Stimulated activated CD8-positive, alpha-beta memory T cell treated with anti-CD3 and anti-CD28 coated beads, Interleukin-12 subunit alpha, Interleukin-12 subunit beta, amount 100 ng/mL, for 1 hour (primary cell): Measurements from ENCODE around the gene FGD3.

Experiments used
- DNase-seq: peaks from one replicate; pipeline ENCODE4 v3.0.0-alpha.2; 2020; ENCODE audit warnings: low read depth

The FGD3 gene

GRCh38 chr9:93077367-93077766 is 130.0 kb downstream of the FGD3 start:
- DNase-seq, result no peak

GRCh38 chr9:93077811-93078210 is 130.5 kb downstream of the FGD3 start:
- DNase-seq, result no peak

GRCh38 chr9:93079371-93079770 is 132.0 kb downstream of the FGD3 start:
- DNase-seq, result no peak

GRCh38 chr9:93080406-93080805 is 133.1 kb downstream of the FGD3 start:
- DNase-seq, result no peak

GRCh38 chr9:93081081-93081529 is 133.8 kb downstream of the FGD3 start:
- DNase-seq, result no peak

- no peak for DNase-seq
These were observed 134.6 kb downstream of the FGD3 start for GRCh38 chr9:93081931-93082330.

- DNase-seq, result no peak
These were observed 135.6 kb downstream of the FGD3 start for GRCh38 chr9:93082841-93083411.

GRCh38 chr9:93083592-93084470 is 136.5 kb downstream of the FGD3 start:
- DNase-seq, result no peak

- DNase-seq, result no peak
These were observed 137.2 kb downstream of the FGD3 start for GRCh38 chr9:93084471-93084881.

GRCh38 chr9:93085676-93086075 is 138.4 kb downstream of the FGD3 start:
- DNase-seq, result no peak
